Erythroblast (primary cell): ENCODE results near the gene LRP3.

Experiments
- GATA1 ChIP-seq: IDR thresholded peaks from 2 replicates; pipeline ENCODE4 v1.6.1; 2011; ENCODE audit warnings: low read depth, mild to moderate bottlenecking, control low read depth, low read length, moderate library complexity
- POLR2A ChIP-seq: IDR thresholded peaks from 2 replicates; pipeline ENCODE4 v1.6.1; 2011; ENCODE audit warnings: mild to moderate bottlenecking, low read length

GRCh38 chr19:33150852-33151518, 43.1 kb upstream of the LRP3 start:
- TF ChIP-seq POLR2A = no peak
- no peak for TF ChIP-seq GATA1
